T-helper 1 cell treated with Interleukin-12 subunit alpha and Interleukin-12 subunit beta and Interleukin-4 antibody, amounts not matched to agents 30 ng/mL and 1 ng/mL, for 36 hours (primary cell): ENCODE data around the gene NAGPA. TPM values are rescaled to one million over a fixed set of nuclear protein-coding genes. Genes with fewer than 3 reads are reported as not detected.

ENCODE experiments used
- intact Hi-C: fragments of 100-400 bp; cut with micrococcal nuclease; formaldehyde crosslinking; loops from one replicate; pipeline ENCODE4 v1.15.1; 2024
- total RNA-seq: library from RNA; stranded (reverse); gene quantifications from 2 replicates; pipeline ENCODE4 v1.2.3, GENCODE V29; 2022

The NAGPA gene
- total RNA-seq, 1 donor from 2014 or later = 14.9 TPM

GRCh38 chr16:5031601-5032000, 2.1 kb downstream of the NAGPA start:
- intact Hi-C loops = loop anchor here (5.0 kb wide), 1 partner anchor 184 kb away; the partner anchor contains the start of genes GLYR1 and UBN1

GRCh38 chr16:5030251-5030870, 3.4 kb downstream of the NAGPA start:
- intact Hi-C loops = loop anchor here (5.0 kb wide), 1 partner anchor 183 kb away; the partner anchor contains the start of genes GLYR1 and UBN1

GRCh38 chr16:5028950-5029475, 4.7 kb downstream of the NAGPA start:
- intact Hi-C loops = no loop called here

- intact Hi-C loops = no loop called here
Measured at GRCh38 chr16:5027575-5028235, 6.0 kb downstream of the NAGPA start.

- intact Hi-C loops = no loop called here
Measured at GRCh38 chr16:5027086-5027485, 6.6 kb downstream of the NAGPA start.

- intact Hi-C loops = no loop called here
Measured at GRCh38 chr16:5026664-5027063, 7.1 kb downstream of the NAGPA start.

GRCh38 chr16:5025171-5025632, 8.5 kb downstream of the NAGPA start:
- intact Hi-C loops = no loop called here

- intact Hi-C loops = no loop called here
Measured at GRCh38 chr16:5024632-5025031, 9.1 kb downstream of the NAGPA start.

GRCh38 chr16:5022521-5022920, 11.2 kb downstream of the NAGPA start:
- intact Hi-C loops = no loop called here

GRCh38 chr16:5020551-5020950, 13.2 kb downstream of the NAGPA start:
- intact Hi-C loops = no loop called here

- intact Hi-C loops = no loop called here
Measured at GRCh38 chr16:5019775-5020174, 14.0 kb downstream of the NAGPA start.

- intact Hi-C loops = no loop called here
Measured at GRCh38 chr16:5018793-5019192, 14.9 kb downstream of the NAGPA start.

GRCh38 chr16:5017678-5017969, 16.1 kb downstream of the NAGPA start:
- intact Hi-C loops = no loop called here

- intact Hi-C loops = no loop called here
Measured at GRCh38 chr16:5016967-5017677, 16.6 kb downstream of the NAGPA start.

- intact Hi-C loops = no loop called here
Measured at GRCh38 chr16:5015887-5016286, 17.8 kb downstream of the NAGPA start.

GRCh38 chr16:5015351-5015750, 18.4 kb downstream of the NAGPA start:
- intact Hi-C loops = no loop called here

- intact Hi-C loops = no loop called here
Measured at GRCh38 chr16:5012887-5013286, 20.8 kb downstream of the NAGPA start.

GRCh38 chr16:5011637-5012036, 22.1 kb downstream of the NAGPA start:
- intact Hi-C loops = no loop called here

GRCh38 chr16:5010576-5011329, 23.0 kb downstream of the NAGPA start:
- intact Hi-C loops = no loop called here

GRCh38 chr16:5008311-5008731, 25.4 kb downstream of the NAGPA start:
- intact Hi-C loops = no loop called here

- intact Hi-C loops = no loop called here
Measured at GRCh38 chr16:5007256-5007655, 26.5 kb downstream of the NAGPA start.
